ENCODE measurements around the gene JMJD8. TPM values are rescaled to one million over a fixed set of nuclear protein-coding genes. Genes with fewer than 3 reads are reported as not detected.

Gene JMJD8
- total and polyA plus RNA-seq, 9 of the 15 experiments (the other 6 are each of a cell fraction or from before 2014, with no cell fraction given) = 1.2 to 50.6 (median 29.3) TPM

GRCh38 chr16:720990-721764 is 37.0 kb upstream of the JMJD8 start, which contains the start of gene ANTKMT (continued):
- TF ChIP-seq ETV6 (IDR thresholded peaks at IDR 0.05; ENCODE audit: borderline replicate concordance in 1 of 2, low read depth in 2 of 2, low read length in 1 of 2) (no peak), ETV6 (CRISPR knock-in tag; IDR thresholded peaks at IDR 0.05; ENCODE audit: borderline replicate concordance) (0 out of 2 replicates have a peak, but pooled peaks have one; percentile 9), MCM7 (IDR thresholded peaks at IDR 0.05) (no peak), EP400 (IDR thresholded peaks at IDR 0.05) (no peak; the same call in 1 of the 2 replicates), HINFP (tag; conservative IDR thresholded peaks at IDR 0.05; ENCODE audit: low read depth) (no peak), CHD7 (IDR thresholded peaks at IDR 0.05; ENCODE audit: low read depth, low read length) (no peak), HMBOX1 (IDR thresholded peaks at IDR 0.05) (no peak), ZNF589 (CRISPR knock-in tag; IDR thresholded peaks at IDR 0.05; ENCODE audit: low read depth) (peak; percentile 46; the same call in 1 of the 2 replicates), CAMTA2 (CRISPR knock-in tag; conservative IDR thresholded peaks at IDR 0.05) (0 out of 2 replicates have a peak, but pooled peaks have one; percentile 15), FOXP4 (CRISPR knock-in tag; IDR thresholded peaks at IDR 0.05; ENCODE audit: borderline replicate concordance) (no peak; the same call in 1 of the 2 replicates)

All from K562 (cell line).